GM11168 (cell line): Measurements from ENCODE around the gene PTPN9.
"Not testable (repeated sequence)": the region's sequence is repeated elsewhere in the genome, so short reads cannot be mapped to it uniquely, and the experiment has no call there.

Source experiments
- in situ Hi-C: fragments of 300-500 bp; cut with MboI; formaldehyde crosslinking; loops from one replicate; pipeline ENCODE4 v1.12.0; 2022; ENCODE audit warnings: low sequenced_read_pairs; ENCODE audit not compliant: unreplicated experiment

The PTPN9 gene

GRCh38 chr15:75533945-75534344 lies 45.2 kb downstream of the PTPN9 start:
- in situ Hi-C loops = no loop called here

GRCh38 chr15:75532413-75533250 lies 46.5 kb downstream of the PTPN9 start:
- in situ Hi-C loops = no loop called here

GRCh38 chr15:75531041-75531450 lies 48.1 kb downstream of the PTPN9 start:
- in situ Hi-C loops = no loop called here

- in situ Hi-C loops = no loop called here
Observed at GRCh38 chr15:75530169-75530568, 48.9 kb downstream of the PTPN9 start.

- in situ Hi-C loops = not testable (repeated sequence)
Observed at GRCh38 chr15:75525756-75526155, 53.4 kb downstream of the PTPN9 start.

GRCh38 chr15:75523011-75523410 lies 56.1 kb downstream of the PTPN9 start:
- in situ Hi-C loops = no loop called here

GRCh38 chr15:75517233-75517632 lies 61.9 kb downstream of the PTPN9 start:
- in situ Hi-C loops = no loop called here

- in situ Hi-C loops = no loop called here
Observed at GRCh38 chr15:75508840-75509532, 70.1 kb downstream of the PTPN9 start.

- in situ Hi-C loops = no loop called here
Observed at GRCh38 chr15:75502360-75502759, 76.8 kb downstream of the PTPN9 start.

GRCh38 chr15:75493732-75494131 lies 85.4 kb downstream of the PTPN9 start:
- in situ Hi-C loops = no loop called here

- in situ Hi-C loops = no loop called here
Observed at GRCh38 chr15:75483961-75484360, 95.2 kb downstream of the PTPN9 start.

- in situ Hi-C loops = not testable (repeated sequence)
Observed at GRCh38 chr15:75483556-75483955, 95.6 kb downstream of the PTPN9 start.

- in situ Hi-C loops = no loop called here
Observed at GRCh38 chr15:75483106-75483505, 96.0 kb downstream of the PTPN9 start.

GRCh38 chr15:75480463-75480862 lies 98.7 kb downstream of the PTPN9 start:
- in situ Hi-C loops = not testable (repeated sequence)

GRCh38 chr15:75479670-75480069 lies 99.4 kb downstream of the PTPN9 start:
- in situ Hi-C loops = no loop called here

GRCh38 chr15:75477094-75477493 lies 102.0 kb downstream of the PTPN9 start:
- in situ Hi-C loops = not testable (repeated sequence)

GRCh38 chr15:75468913-75469598 lies 110.1 kb downstream of the PTPN9 start:
- in situ Hi-C loops = no loop called here

- in situ Hi-C loops = no loop called here
Observed at GRCh38 chr15:75460646-75461045, 118.5 kb downstream of the PTPN9 start.

GRCh38 chr15:75459581-75459980 lies 119.5 kb downstream of the PTPN9 start:
- in situ Hi-C loops = no loop called here

GRCh38 chr15:75456710-75457109 lies 122.4 kb downstream of the PTPN9 start:
- in situ Hi-C loops = no loop called here

GRCh38 chr15:75455982-75456531 lies 123.1 kb downstream of the PTPN9 start:
- in situ Hi-C loops = no loop called here
